H1 (cell line): Measurements from ENCODE around the gene C3AR1. TPM values are rescaled to one million over a fixed set of nuclear protein-coding genes. Genes with fewer than 3 reads are reported as not detected.

Experiments
- CTCF ChIA-PET: fragments of 300-600 bp; sonication (Branson Sonifier 250); formaldehyde crosslinking; loops from one replicate; lab custom pipeline; 2021; ENCODE audit not compliant: partially characterized antibody; lab: Charles Lee
- POLR2A ChIA-PET: fragments of 300-600 bp; sonication (Branson Sonifier 250); formaldehyde crosslinking; loops from one replicate; lab custom pipeline; 2021; ENCODE audit warnings: inconsistent platforms; ENCODE audit not compliant: partially characterized antibody; lab: Charles Lee
- DNase-seq, 2 experiments: peaks; one replicate each; pipeline versions ENCODE4 v3.0.0 to v3.0.0-alpha.2; 2010 to 2022; ENCODE audit warnings: low spot score in 2 of 2, low read depth in 1 of 2, mixed read lengths in 1 of 2
- FAIRE-seq: peaks from 2 replicates; lab custom pipeline; 2011; peaks lifted over from hg19 to GRCh38; lab: Jason Lieb, UNC
- H2AFZ ChIP-seq: 2 replicates; pipeline ENCODE4 v1.8.1; 2012; ENCODE audit warnings: low read length, inconsistent platforms
- H2AK5ac ChIP-seq: 2 replicates; pipeline ENCODE4 v1.6.1; 2013; ENCODE audit warnings: low read depth, low read length
- H2BK120ac ChIP-seq: replicated peaks from 2 replicates; pipeline ENCODE3; 2013; ENCODE audit warnings: low read depth, low read length, inconsistent platforms
- H2BK12ac ChIP-seq: 2 replicates; pipeline ENCODE4 v1.6.1; 2013; ENCODE audit warnings: low read depth, low read length
- H2BK15ac ChIP-seq: 2 replicates; pipeline ENCODE4 v1.6.1; 2013; ENCODE audit warnings: low read length
- H2BK20ac ChIP-seq: 2 replicates; pipeline ENCODE4 v1.6.1; 2013; ENCODE audit warnings: low read length
- H2BK5ac ChIP-seq: 2 replicates; pipeline ENCODE4 v1.6.1; 2013; ENCODE audit warnings: low read depth, low read length
- H3K14ac ChIP-seq: 2 replicates; pipeline ENCODE4 v1.6.1; 2013; ENCODE audit warnings: inconsistent platforms; ENCODE audit not compliant: insufficient read length
- H3K18ac ChIP-seq: 2 replicates; pipeline ENCODE4 v1.6.1; 2013; ENCODE audit warnings: low read length; ENCODE audit errors: extremely low read depth
- H3K23ac ChIP-seq: 2 replicates; pipeline ENCODE4 v1.6.1; 2013; ENCODE audit warnings: inconsistent platforms; ENCODE audit not compliant: insufficient read length
- H3K23me2 ChIP-seq: 2 replicates; pipeline ENCODE4 v1.6.1; 2013; ENCODE audit warnings: low read depth, low read length
- H3K27ac ChIP-seq: 2 replicates; pipeline ENCODE4 v1.6.1; 2011; ENCODE audit warnings: low read depth, low read length, inconsistent platforms
- H3K27me3 ChIP-seq, 4 experiments: replicated peaks in 1 of 4; 1 replicate in 1 of 4; 2 replicates in 3 of 4; pipeline versions ENCODE4 v1.6.1 to v1.8.1; 2011 to 2013; ENCODE audit warnings: low read length in 3 of 4, mild to moderate bottlenecking in 3 of 4, inconsistent platforms in 2 of 4, mixed read lengths in 2 of 4, moderate library complexity in 1 of 4; ENCODE audit not compliant: control insufficient read depth in 3 of 4, insufficient read depth in 3 of 4; ENCODE audit errors: extremely low read depth in 1 of 4
- H3K36me3 ChIP-seq, 4 experiments: 2 replicates each; pipeline versions ENCODE4 v1.6.1 to v1.8.1; 2011 to 2013; ENCODE audit warnings: mild to moderate bottlenecking in 4 of 4, low read length in 3 of 4, moderate library complexity in 2 of 4, control low read depth in 1 of 4, inconsistent platforms in 1 of 4; ENCODE audit not compliant: insufficient read depth in 4 of 4, control insufficient read depth in 2 of 4
- H3K4ac ChIP-seq: replicated peaks from 2 replicates; pipeline ENCODE3; 2013; ENCODE audit warnings: low read length, low read depth, mixed read lengths, inconsistent platforms; ENCODE audit not compliant: insufficient read length
- H3K4me1 ChIP-seq, 4 experiments: replicated peaks in 1 of 4; 1 replicate in 1 of 4; 2 replicates in 3 of 4; pipeline versions ENCODE4 v1.6.1 to v1.8.1; 2011 to 2013; ENCODE audit warnings: low read length in 3 of 4, inconsistent platforms in 2 of 4, mixed read lengths in 1 of 4; ENCODE audit not compliant: insufficient read depth in 4 of 4, control insufficient read depth in 3 of 4
- H3K4me2 ChIP-seq, 2 experiments: 2 replicates each; pipeline versions ENCODE4 v1.6.1 to v1.8.1; 2011 to 2013; ENCODE audit warnings: low read depth in 2 of 2, low read length in 2 of 2, control low read depth in 1 of 2, inconsistent platforms in 1 of 2, mild to moderate bottlenecking in 1 of 2; ENCODE audit not compliant: insufficient read depth in 1 of 2
- H3K4me3 ChIP-seq, 4 experiments: fragments of 200-600, 300-600 bp in 1 of 4; sonication (generic), shearing (Covaris generic), sonication (Bioruptor Twin) in 1 of 4; 2 replicates each; pipeline versions ENCODE4 v1.5.1 to v1.8.1; 2011 to 2016; ENCODE audit warnings: low read length in 4 of 4, low read depth in 3 of 4, control low read depth in 2 of 4, inconsistent platforms in 2 of 4, mild to moderate bottlenecking in 2 of 4, mixed read lengths in 1 of 4, moderate library complexity in 1 of 4; ENCODE audit not compliant: insufficient read depth in 2 of 4; ENCODE audit errors: extremely low read depth in 1 of 4
- H3K56ac ChIP-seq: replicated peaks from 2 replicates; pipeline ENCODE3; 2013; ENCODE audit warnings: low read depth, mild to moderate bottlenecking, mixed read lengths, low read length, inconsistent platforms; ENCODE audit not compliant: insufficient read length
- H3K79me1 ChIP-seq: 2 replicates; pipeline ENCODE4 v1.6.1; 2013; ENCODE audit warnings: low read depth, low read length, control low read depth
- H3K79me2 ChIP-seq, 2 experiments: 2 replicates each; pipeline versions ENCODE4 v1.6.1 to v1.8.1; 2012 to 2013; ENCODE audit warnings: low read length in 2 of 2, mild to moderate bottlenecking in 2 of 2, inconsistent platforms in 1 of 2; ENCODE audit not compliant: insufficient read depth in 2 of 2, control insufficient read depth in 1 of 2
- H3K9ac ChIP-seq, 4 experiments: replicated peaks in 1 of 4; 1 replicate in 1 of 4; 2 replicates in 3 of 4; pipeline versions ENCODE4 v1.6.1 to v1.8.1; 2011 to 2013; ENCODE audit warnings: low read depth in 3 of 4, low read length in 3 of 4, control low read depth in 2 of 4, mild to moderate bottlenecking in 2 of 4, moderate library complexity in 2 of 4, inconsistent platforms in 1 of 4; ENCODE audit errors: extremely low read depth in 1 of 4
- H3K9me3 ChIP-seq, 2 experiments: 2 replicates each; pipeline versions ENCODE4 v1.6.1 to v1.8.1; 2012 to 2013; ENCODE audit warnings: mild to moderate bottlenecking in 2 of 2, moderate library complexity in 2 of 2, control low read depth in 1 of 2, inconsistent platforms in 1 of 2, low read depth in 1 of 2, low read length in 1 of 2, mixed read lengths in 1 of 2; ENCODE audit not compliant: insufficient read depth in 2 of 2
- H4K20me1 ChIP-seq, 2 experiments: replicated peaks in 1 of 2; 2 replicates each; pipeline versions ENCODE3 to v1.8.1; 2011 to 2013; ENCODE audit warnings: inconsistent platforms in 2 of 2, low read length in 2 of 2, mild to moderate bottlenecking in 1 of 2; ENCODE audit not compliant: insufficient read depth in 2 of 2, control insufficient read depth in 1 of 2
- H4K5ac ChIP-seq: 2 replicates; pipeline ENCODE4 v1.6.1; 2013; ENCODE audit warnings: low read length, low read depth, mixed read lengths, inconsistent platforms; ENCODE audit not compliant: insufficient read length
- H4K8ac ChIP-seq: 2 replicates; pipeline ENCODE4 v1.8.0; 2013; ENCODE audit warnings: mild to moderate bottlenecking, moderate library complexity, low read length, inconsistent platforms; ENCODE audit not compliant: insufficient read depth; ENCODE audit errors: extremely low read depth
- H4K91ac ChIP-seq: replicated peaks from 2 replicates; pipeline ENCODE3; 2013; ENCODE audit warnings: low read length, mixed read lengths, inconsistent platforms; ENCODE audit not compliant: insufficient read length
- BRCA1 ChIP-seq: IDR thresholded peaks from 2 replicates; pipeline ENCODE4 v1.6.1; 2012; ENCODE audit warnings: low read depth, low read length, improper control_type of control experiment
- EGR1 ChIP-seq: IDR thresholded peaks from 2 replicates; pipeline ENCODE4 v1.6.1; 2011; ENCODE audit warnings: low read depth, low read length, borderline replicate concordance
- EZH2 ChIP-seq: fragments of 200-600 bp; sonication (generic); IDR thresholded peaks from 2 replicates; pipeline ENCODE4 v1.7.1; 2012; ENCODE audit warnings: low read depth, mild to moderate bottlenecking, moderate library complexity, low read length, inconsistent platforms; ENCODE audit not compliant: severe bottlenecking
- HDAC6 ChIP-seq: IDR thresholded peaks from one replicate; pipeline ENCODE4 v1.7.1; 2012; ENCODE audit warnings: low read depth, mild to moderate bottlenecking, inconsistent platforms, low read length, moderate library complexity
- NRF1 ChIP-seq: IDR thresholded peaks from 2 replicates; pipeline ENCODE4 v1.6.1; 2011; ENCODE audit warnings: mild to moderate bottlenecking, low read depth, low read length, improper control_type of control experiment
- PHF8 ChIP-seq: fragments of 200-600 bp; sonication (generic); conservative IDR thresholded peaks from 2 replicates; pipeline ENCODE4 v1.7.1; 2012; ENCODE audit warnings: low read depth, mild to moderate bottlenecking, inconsistent platforms, low read length, moderate library complexity
- POLR2AphosphoS5 ChIP-seq: IDR thresholded peaks from 2 replicates; pipeline ENCODE4 v1.6.1; 2011; ENCODE audit warnings: low read depth, low read length
- RFX5 ChIP-seq: IDR thresholded peaks from 2 replicates; pipeline ENCODE4 v1.6.1; 2011; ENCODE audit warnings: low read depth, low read length, improper control_type of control experiment, borderline replicate concordance
- SIN3A ChIP-seq, 2 experiments: IDR thresholded peaks in 1 of 2; conservative IDR thresholded peaks in 1 of 2; 2 replicates each; pipeline ENCODE4 v1.6.1; 2011 to 2012; ENCODE audit warnings: low read length in 2 of 2, improper control_type of control experiment in 1 of 2, low read depth in 1 of 2, mild to moderate bottlenecking in 1 of 2
- SUZ12 ChIP-seq: fragments of 200-600 bp; sonication (generic); IDR thresholded peaks from 2 replicates; pipeline ENCODE4 v1.6.1; 2012; ENCODE audit warnings: mild to moderate bottlenecking, inconsistent platforms, low read length, moderate library complexity, mixed read lengths
- TEAD4 ChIP-seq: IDR thresholded peaks from 2 replicates; pipeline ENCODE4 v1.6.1; 2012; ENCODE audit warnings: low read depth, low read length, inconsistent platforms, mixed read lengths
- YY1 ChIP-seq: IDR thresholded peaks from 2 replicates; pipeline ENCODE4 v1.6.1; 2011; ENCODE audit warnings: low read depth, mild to moderate bottlenecking, low read length
- WGBS, 2 experiments: shearing (Covaris generic) in 1 of 2; methylation state at CpG; one replicate each; pipeline versions ENCODE4 v1.1.6 to v1.1.7; 2013 to 2015; ENCODE audit warnings: low lambda C conversion rate in 2 of 2, mixed read lengths in 2 of 2, inconsistent platforms in 1 of 2, low coverage in 1 of 2, missing lambda C conversion rate in 1 of 2; ENCODE audit not compliant: insufficient replicate concordance in 2 of 2, insufficient coverage in 1 of 2, insufficient read length in 1 of 2; ENCODE audit errors: extremely low coverage in 1 of 2, missing lambda C conversion rate in 1 of 2; 5-methylcytosine and 5-hydroxymethylcytosine counted together
- polyA plus RNA-seq, 7 experiments: library from polyadenylated mRNA; depleted of rRNA in 3 of 7; stranded (reverse) in 5 of 7; unstranded in 2 of 7; fragments of >200 nt in 5 of 7; fragments of 200-250 nt in 2 of 7; gene quantifications; 1 replicate in 5 of 7; 2 replicates in 1 of 7; 4 replicates in 1 of 7; pipeline versions ENCODE4 v1.2.1 to v1.2.3, GENCODE V29; 2011 to 2013; ENCODE audit warnings: missing spikeins in 2 of 7, mixed read lengths in 2 of 7
- total RNA-seq: library from RNA; stranded (reverse); fragmentation: NEBNext Ultra II Directional; extraction: Animal tissue kit (Norgen Biotek cat#: 25700); gene quantifications from 2 replicates; pipeline ENCODE4 v1.2.1, GENCODE V29; 2021
- TF ChIP-seq, protein P1 (sequence below): IDR thresholded peaks from 2 replicates; pipeline ENCODE4 v1.6.1; 2012; ENCODE audit warnings: inconsistent platforms

Gene C3AR1
- total and polyA plus RNA-seq, 2 of the 8 experiments (the other 6 are each of a cell fraction or from before 2014, with no cell fraction given): not detected

- DNase-seq: no peak
- Histone ChIP-seq H3K79me1 (no peaks in the 10 kb centered on the region; the same call in 1 of the 2 replicates), H2BK5ac (no peak overlapping the region), H2AFZ (no peak overlapping the region), H3K79me2 (peaks cover 0 to 5% of the 10 kb centered on the region in 2 experiments; a peak in 1 of 4 replicates), H3K9ac (no peak overlapping the region), H4K91ac (no peak overlapping the region), H4K20me1 (no peaks in the 10 kb centered on the region), H4K8ac (no peak overlapping the region), H2BK120ac (no peak overlapping the region), H3K36me3 (peaks cover 0 to 22% (median 8%) of the 10 kb centered on the region in 4 experiments; a peak in 4 of 8 replicates), H2BK15ac (no peak overlapping the region), H3K27me3 (no peaks in the 10 kb centered on the region), H4K5ac (no peak overlapping the region), H3K4me2 (no peak overlapping the region), H3K4ac (no peak overlapping the region), H3K9me3 (no peaks in the 10 kb centered on the region), H3K18ac (no peak overlapping the region), H3K56ac (no peak overlapping the region), H3K14ac (no peak overlapping the region), H2BK20ac (no peak overlapping the region), H2BK12ac (no peak overlapping the region), H3K4me1 (peaks cover 12 to 22% (median 19%) of the 10 kb centered on the region in 4 experiments), H3K4me3 (no peak overlapping the region), H3K23me2 (peaks cover 7% of the 10 kb centered on the region; the same call in 1 of the 2 replicates), H3K27ac (no peak overlapping the region), H3K23ac (no peak overlapping the region), H2AK5ac (no peak overlapping the region)
- CTCF ChIA-PET: interaction anchor here (0.7 to 12.2 kb wide), 5 partner anchors 10 to 397 kb away, joined by 3 to 146 read pairs (median 4); no protein-coding TSS in a partner anchor
- WGBS, 2 experiments: 91% methylated on average over 1 of the region's 1 CpG; no CpG with 5 or more reads in 1 of the 2 experiments
- POLR2A ChIA-PET: no interaction called here
- no peak for FAIRE-seq
- TF ChIP-seq, protein P1, sequence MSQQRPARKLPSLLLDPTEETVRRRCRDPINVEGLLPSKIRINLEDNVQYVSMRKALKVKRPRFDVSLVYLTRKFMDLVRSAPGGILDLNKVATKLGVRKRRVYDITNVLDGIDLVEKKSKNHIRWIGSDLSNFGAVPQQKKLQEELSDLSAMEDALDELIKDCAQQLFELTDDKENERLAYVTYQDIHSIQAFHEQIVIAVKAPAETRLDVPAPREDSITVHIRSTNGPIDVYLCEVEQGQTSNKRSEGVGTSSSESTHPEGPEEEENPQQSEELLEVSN: no peak
- TF ChIP-seq PHF8 (no peak), POLR2AphosphoS5 (no peak), SUZ12 (no peak), TEAD4 (no peak), YY1 (no peak), EGR1 (no peak), SIN3A (conservative IDR thresholded peaks at IDR 0.05 in 1 of 2, IDR thresholded peaks at IDR 0.05 in 1 of 2; ENCODE audit: low read depth in 1 of 2, low read length in 2 of 2) (no peak), BRCA1 (no peak), EZH2 (no peak), HDAC6 (no peak), RFX5 (no peak), NRF1 (no peak)
These were observed 25.4 kb downstream of the C3AR1 start for GRCh38 chr12:8040791-8041190.
